HEK293T (cell line): ENCODE data around the gene AP2A2.

Source experiments
- CTCF ChIA-PET: fragments of 350-600 bp; formaldehyde crosslinking; extraction: SDS; loops from one replicate; lab custom pipeline; 2021; ENCODE audit warnings: antibody characterized with exemption, inconsistent platforms; lab: Yijun Ruan, JAX
- POLR2A ChIA-PET: fragments of 350-600 bp; formaldehyde crosslinking; extraction: SDS; loops from one replicate; lab custom pipeline; 2020; ENCODE audit warnings: antibody characterized with exemption, inconsistent platforms; lab: Yijun Ruan, JAX
- DNase-seq: peaks from one replicate; pipeline ENCODE4 v3.0.0; 2012; ENCODE audit warnings: mixed read lengths; ENCODE audit errors: extremely low spot score
- ARNT ChIP-seq: fragments of 450-650 bp; IDR thresholded peaks from 2 replicates; pipeline ENCODE4 v1.6.1; 2017; ENCODE audit warnings: mild to moderate bottlenecking
- BHLHE40 ChIP-seq: fragments of 450-650 bp; IDR thresholded peaks from 2 replicates; pipeline ENCODE4 v1.6.1; 2016; ENCODE audit warnings: mild to moderate bottlenecking, moderate library complexity, borderline replicate concordance
- CTBP1 ChIP-seq: fragments of 450-650 bp; IDR thresholded peaks from 2 replicates; pipeline ENCODE4 v1.6.1; 2016; ENCODE audit warnings: borderline replicate concordance
- ELF4 ChIP-seq: fragments of 450-650 bp; IDR thresholded peaks from 2 replicates; pipeline ENCODE4 v1.6.1; 2017; ENCODE audit warnings: antibody characterized with exemption
- FOXA1 ChIP-seq: fragments of 450-650 bp; IDR thresholded peaks from 2 replicates; pipeline ENCODE4 v1.6.1; 2016; ENCODE audit warnings: mild to moderate bottlenecking
- FOXK2 ChIP-seq: fragments of 450-650 bp; IDR thresholded peaks from 2 replicates; pipeline ENCODE4 v1.6.1; 2016; ENCODE audit warnings: mild to moderate bottlenecking
- FOXM1 ChIP-seq: fragments of 450-650 bp; IDR thresholded peaks from 2 replicates; pipeline ENCODE4 v1.6.1; 2017; ENCODE audit warnings: mild to moderate bottlenecking, borderline replicate concordance
- HDGF ChIP-seq: fragments of 450-650 bp; IDR thresholded peaks from 2 replicates; pipeline ENCODE4 v1.6.1; 2017; ENCODE audit warnings: antibody characterized with exemption, borderline replicate concordance
- L3MBTL2 ChIP-seq: fragments of 450-650 bp; conservative IDR thresholded peaks from 2 replicates; pipeline ENCODE4 v1.6.1; 2016; ENCODE audit warnings: mild to moderate bottlenecking
- LEF1 ChIP-seq: fragments of 450-650 bp; IDR thresholded peaks from 2 replicates; pipeline ENCODE4 v1.6.1; 2017; ENCODE audit warnings: mild to moderate bottlenecking, borderline replicate concordance
- NFRKB ChIP-seq: fragments of 450-650 bp; IDR thresholded peaks from 2 replicates; pipeline ENCODE4 v1.6.1; 2016; ENCODE audit warnings: mild to moderate bottlenecking, moderate library complexity
- SP1 ChIP-seq: fragments of 450-650 bp; IDR thresholded peaks from 2 replicates; pipeline ENCODE4 v1.6.1; 2017
- SUZ12 ChIP-seq: fragments of 450-650 bp; IDR thresholded peaks from 2 replicates; pipeline ENCODE4 v1.6.1; 2016; ENCODE audit warnings: mild to moderate bottlenecking
- TARDBP ChIP-seq: fragments of 450-650 bp; IDR thresholded peaks from 2 replicates; pipeline ENCODE4 v1.6.1; 2016
- ZNF384 ChIP-seq: fragments of 450-650 bp; IDR thresholded peaks from 2 replicates; pipeline ENCODE4 v1.6.1; 2016
- TF ChIP-seq, protein P1 (sequence below): fragments of 450-650 bp; IDR thresholded peaks from 2 replicates; pipeline ENCODE4 v1.6.1; 2016

The AP2A2 gene

DNA sequence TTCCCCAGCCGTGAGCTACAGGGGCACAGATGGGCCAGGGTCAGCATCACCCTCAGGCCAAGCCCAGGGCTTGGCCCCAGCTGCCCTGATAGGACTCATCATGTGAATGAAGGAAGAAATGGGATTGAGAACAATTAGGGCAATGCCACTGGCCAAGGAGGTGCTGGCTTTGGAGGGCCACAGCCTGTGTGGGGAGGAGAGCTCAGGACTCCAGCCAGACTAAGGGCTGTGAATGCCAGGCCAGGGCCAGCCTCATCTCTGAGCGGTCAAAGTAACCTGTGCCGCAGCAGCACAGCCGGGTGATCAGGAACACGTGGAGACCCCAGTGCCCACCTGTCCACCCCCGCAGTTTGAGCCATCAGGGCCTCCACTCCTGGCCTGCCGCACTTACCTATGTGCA lies 25.1 kb upstream of the AP2A2 start:
- ChIA-PET POLR2A (no interaction called here), CTCF (no interaction called here)
- no peak for DNase-seq
- TF ChIP-seq ZNF384 (no peak), FOXM1 (no peak), HDGF (no peak), SUZ12 (no peak), NFRKB (no peak), ARNT (no peak), L3MBTL2 (no peak), FOXK2 (no peak), LEF1 (no peak), FOXA1 (no peak), SP1 (no peak), BHLHE40 (no peak)
- TF ChIP-seq, protein P1, sequence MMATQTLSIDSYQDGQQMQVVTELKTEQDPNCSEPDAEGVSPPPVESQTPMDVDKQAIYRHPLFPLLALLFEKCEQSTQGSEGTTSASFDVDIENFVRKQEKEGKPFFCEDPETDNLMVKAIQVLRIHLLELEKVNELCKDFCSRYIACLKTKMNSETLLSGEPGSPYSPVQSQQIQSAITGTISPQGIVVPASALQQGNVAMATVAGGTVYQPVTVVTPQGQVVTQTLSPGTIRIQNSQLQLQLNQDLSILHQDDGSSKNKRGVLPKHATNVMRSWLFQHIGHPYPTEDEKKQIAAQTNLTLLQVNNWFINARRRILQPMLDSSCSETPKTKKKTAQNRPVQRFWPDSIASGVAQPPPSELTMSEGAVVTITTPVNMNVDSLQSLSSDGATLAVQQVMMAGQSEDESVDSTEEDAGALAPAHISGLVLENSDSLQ = no peak

DNA sequence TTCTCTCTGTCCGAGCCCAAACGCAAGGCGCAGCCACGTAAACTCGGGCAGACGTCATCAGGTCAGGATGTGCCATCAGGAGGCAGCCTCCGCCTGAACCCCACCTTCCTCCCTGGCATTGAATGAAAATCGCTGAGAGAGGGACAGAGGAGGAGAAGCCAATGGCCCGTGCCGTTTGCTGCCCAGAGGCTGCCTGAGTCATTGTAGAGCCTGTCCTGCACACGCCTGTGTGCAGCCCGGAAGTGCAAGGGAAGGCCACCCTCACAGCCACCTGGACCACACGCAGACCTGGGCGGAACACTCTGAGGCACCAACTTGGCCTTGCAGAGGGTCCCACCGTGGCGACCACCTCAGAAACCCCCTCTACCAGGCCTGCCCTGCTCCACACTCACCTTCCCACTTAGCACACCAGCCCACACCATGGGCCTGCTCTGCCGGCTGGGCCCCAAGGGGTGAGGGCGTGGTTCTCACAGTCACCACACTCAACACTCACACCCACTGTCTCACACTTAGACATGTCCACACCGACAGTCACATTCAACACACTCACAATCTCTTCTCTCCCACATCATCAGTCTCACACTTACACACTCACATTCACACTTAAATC lies 24.1 kb upstream of the AP2A2 start:
- CTCF ChIA-PET = no interaction called here
- DNase-seq = no peak
- POLR2A ChIA-PET = no interaction called here
- TF ChIP-seq BHLHE40 = no peak
- no peak for TF ChIP-seq SP1
- no peak for TF ChIP-seq FOXK2
- TF ChIP-seq SUZ12 = no peak
- no peak for TF ChIP-seq NFRKB
- TF ChIP-seq L3MBTL2 = no peak
- TF ChIP-seq ELF4 = no peak
- TF ChIP-seq LEF1 = no peak
- TF ChIP-seq HDGF = no peak
- TF ChIP-seq CTBP1 = no peak
- TF ChIP-seq ZNF384 = no peak
- TF ChIP-seq FOXA1 = no peak
- TF ChIP-seq FOXM1 = no peak
- no peak for TF ChIP-seq ARNT

DNA sequence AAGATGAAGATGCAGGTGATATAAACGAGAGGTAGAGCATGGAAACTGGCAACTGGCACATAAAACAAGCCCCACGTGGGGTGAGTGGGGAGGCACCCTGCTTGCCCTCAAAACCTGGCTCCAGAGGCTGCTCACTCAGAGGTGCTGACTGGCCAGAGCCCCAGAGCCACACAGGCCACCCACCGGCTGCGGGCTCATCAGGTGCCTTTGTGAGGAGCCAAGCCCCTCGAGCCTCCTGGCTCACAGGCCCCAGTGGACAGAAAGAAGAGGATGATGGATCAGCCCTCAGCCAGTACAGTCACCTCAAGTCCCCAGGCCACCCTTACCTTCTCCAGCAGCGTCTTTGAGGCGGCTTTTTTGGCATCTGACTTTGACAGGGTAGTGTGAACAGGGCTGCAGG lies 21.3 kb upstream of the AP2A2 start:
- CTCF ChIA-PET = no interaction called here
- no peak for DNase-seq
- POLR2A ChIA-PET = no interaction called here
- TF ChIP-seq FOXK2 = no peak
- TF ChIP-seq FOXA1 = no peak
- no peak for TF ChIP-seq SUZ12
- no peak for TF ChIP-seq SP1
- TF ChIP-seq TARDBP = no peak
- no peak for TF ChIP-seq CTBP1
- no peak for TF ChIP-seq LEF1
- no peak for TF ChIP-seq ZNF384
- TF ChIP-seq, protein P1 = no peak
- TF ChIP-seq ELF4 = no peak

- TF ChIP-seq FOXK2 (no peak), FOXM1 (no peak), HDGF (no peak), SUZ12 (no peak), FOXA1 (no peak), TARDBP (no peak), L3MBTL2 (no peak), ARNT (no peak), CTBP1 (no peak), ZNF384 (no peak), BHLHE40 (no peak), ELF4 (no peak), NFRKB (no peak), SP1 (no peak), LEF1 (no peak)
- TF ChIP-seq, protein P1 = no peak
- ChIA-PET CTCF (no interaction called here), POLR2A (no interaction called here)
- DNase-seq = no peak
Measured at GRCh38 chr11:905952-906351, 19.7 kb upstream of the AP2A2 start.

- ChIA-PET POLR2A (no interaction called here), CTCF (no interaction called here)
- no peak for DNase-seq
- TF ChIP-seq NFRKB (no peak), SP1 (no peak), SUZ12 (no peak), L3MBTL2 (no peak), FOXK2 (no peak), ARNT (no peak), ELF4 (no peak), FOXM1 (no peak), CTBP1 (no peak), HDGF (no peak), LEF1 (no peak), TARDBP (no peak)
- TF ChIP-seq, protein P1 = no peak
Measured at GRCh38 chr11:907668-908067, 18.0 kb upstream of the AP2A2 start.
